Activated T-helper 1 cell treated with anti-CD3 and anti-CD28 coated beads, Interleukin-2, amount 50 U/mL, for 16 hours (primary cell): ENCODE measurements around the gene PARD3B.

ENCODE experiments used
- DNase-seq, 2 donors: peaks; one replicate each; pipeline ENCODE4 v3.0.0-alpha.2; 2020; ENCODE audit warnings: low read depth in 1 of 2, low spot score in 1 of 2

Gene PARD3B

GRCh38 chr2:204544961-204545860 lies at the start of gene PARD3B:
PARD3B (plus strand) TSS chr2:204545475; CDS start chr2:204546000, 525 bp downstream.
- no peak for DNase-seq

GRCh38 chr2:204496779-204497178 lies 48.5 kb upstream of the PARD3B start:
- DNase-seq, result no peak

- DNase-seq, result no peak
Measured at GRCh38 chr2:204497855-204498254, 47.4 kb upstream of the PARD3B start.

GRCh38 chr2:204498291-204498690 lies 47.0 kb upstream of the PARD3B start:
- no peak for DNase-seq

GRCh38 chr2:204503869-204504268 lies 41.4 kb upstream of the PARD3B start:
- DNase-seq, result no peak

GRCh38 chr2:204504594-204504993 lies 40.7 kb upstream of the PARD3B start:
- DNase-seq, result no peak

GRCh38 chr2:204505488-204505887 lies 39.8 kb upstream of the PARD3B start:
- no peak for DNase-seq

- no peak for DNase-seq
Measured at GRCh38 chr2:204505946-204506345, 39.3 kb upstream of the PARD3B start.

GRCh38 chr2:204507636-204508035 lies 37.6 kb upstream of the PARD3B start:
- no peak for DNase-seq

GRCh38 chr2:204510709-204511420 lies 34.4 kb upstream of the PARD3B start:
- DNase-seq, result no peak

- no peak for DNase-seq
Measured at GRCh38 chr2:204514439-204514838, 30.8 kb upstream of the PARD3B start.

- no peak for DNase-seq
Measured at GRCh38 chr2:204515416-204515815, 29.9 kb upstream of the PARD3B start.

GRCh38 chr2:204517154-204517553 lies 28.1 kb upstream of the PARD3B start:
- DNase-seq, result no peak

GRCh38 chr2:204529795-204530463 lies 15.3 kb upstream of the PARD3B start:
- DNase-seq, result no peak

GRCh38 chr2:204530464-204530805 lies 14.8 kb upstream of the PARD3B start:
- DNase-seq, result no peak

GRCh38 chr2:204533629-204534370 lies 11.5 kb upstream of the PARD3B start:
- no peak for DNase-seq

- DNase-seq, result no peak
Measured at GRCh38 chr2:204535356-204535755, 9.9 kb upstream of the PARD3B start.

- no peak for DNase-seq
Measured at GRCh38 chr2:204535764-204536163, 9.5 kb upstream of the PARD3B start.

GRCh38 chr2:204538182-204539018 lies 6.9 kb upstream of the PARD3B start:
- DNase-seq, result no peak

- no peak for DNase-seq
Measured at GRCh38 chr2:204539019-204539385, 6.3 kb upstream of the PARD3B start.
